OCI-LY3 (cell line): Measurements from ENCODE around the gene TBC1D2B.

Source experiments
- H2AFZ ChIP-seq: fragments of 200-600, 300-600 bp; shearing (Covaris generic); 2 replicates; pipeline ENCODE4 v1.6.0; 2014; ENCODE audit warnings: antibody characterized with exemption, low read depth, low read length
- H3K27ac ChIP-seq: fragments of 200-600, 300-600 bp; sonication (generic); 2 replicates; pipeline ENCODE4 v1.5.1; 2014; ENCODE audit warnings: mild to moderate bottlenecking, low read length, moderate library complexity, mixed read lengths
- H3K27me3 ChIP-seq: fragments of 200-600, 300-600 bp; sonication (generic); 2 replicates; pipeline ENCODE4 v1.6.1; 2014; ENCODE audit warnings: low read depth, low read length, mixed read lengths
- H3K36me3 ChIP-seq: fragments of 200-600, 300-600 bp; sonication (generic); replicated peaks from 2 replicates; pipeline ENCODE3; 2014; ENCODE audit warnings: low read depth, low read length, mixed read lengths
- H3K4me1 ChIP-seq: fragments of 300-600, 200-600 bp; sonication (generic); 2 replicates; pipeline ENCODE4 v1.6.1; 2014; ENCODE audit warnings: low read length, mixed read lengths
- H3K4me2 ChIP-seq: fragments of 200-600, 300-600 bp; sonication (generic); 2 replicates; pipeline ENCODE4 v1.6.1; 2014; ENCODE audit warnings: low read length, mixed read lengths
- H3K4me3 ChIP-seq: fragments of 300-600, 200-600 bp; sonication (generic); 2 replicates; pipeline ENCODE4 v1.5.1; 2014; ENCODE audit warnings: antibody characterized with exemption, mild to moderate bottlenecking, low read length, moderate library complexity
- H3K79me2 ChIP-seq: fragments of 300-600, 200-600 bp; shearing (Covaris generic); 2 replicates; pipeline ENCODE4 v1.6.1; 2014; ENCODE audit warnings: mild to moderate bottlenecking, low read length, mixed read lengths
- H3K9ac ChIP-seq: fragments of 300-600, 200-600 bp; shearing (Covaris generic); 2 replicates; pipeline ENCODE4 v1.6.0; 2014; ENCODE audit warnings: mild to moderate bottlenecking, low read length, moderate library complexity
- H3K9me3 ChIP-seq: fragments of 200-600, 300-600 bp; shearing (Covaris generic); 2 replicates; pipeline ENCODE4 v1.6.1; 2014; ENCODE audit warnings: low read length, mixed read lengths; ENCODE audit not compliant: insufficient read depth
- H4K20me1 ChIP-seq: fragments of 200-600, 300-600 bp; sonication (generic); 2 replicates; pipeline ENCODE4 v1.6.1; 2016; ENCODE audit warnings: low read length, mixed read lengths; ENCODE audit not compliant: insufficient read depth
- EZH2phosphoT487 ChIP-seq: fragments of 200-600 bp; shearing (Covaris generic); IDR thresholded peaks from 2 replicates; pipeline ENCODE4 v1.6.1; 2018; ENCODE audit warnings: antibody characterized with exemption, mixed run types, low read depth
- TF ChIP-seq, protein P1 (sequence below): fragments of 200-600, 300-600 bp; sonication (generic); IDR thresholded peaks from 2 replicates; pipeline ENCODE4 v1.5.1; 2014; ENCODE audit warnings: antibody characterized with exemption, low read length, low read depth

The TBC1D2B gene

DNA sequence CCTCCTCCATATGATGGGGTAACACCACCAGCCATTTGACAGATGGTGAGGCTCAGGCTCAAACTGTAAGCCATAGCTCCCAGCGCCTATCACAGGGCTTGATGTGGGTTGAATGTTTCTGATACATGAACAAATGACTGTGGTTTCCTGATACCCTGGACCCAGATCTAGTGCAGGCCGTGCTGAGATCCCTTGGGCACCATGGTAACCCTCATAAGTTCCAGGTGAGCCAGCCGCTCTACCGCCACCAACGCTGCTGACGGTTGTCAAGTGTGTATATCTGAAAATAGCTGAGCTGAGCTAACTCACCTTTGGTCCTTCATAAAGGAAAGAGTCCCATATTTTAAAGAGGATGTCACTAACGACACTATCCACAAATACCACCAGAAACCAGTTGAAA is 74.5 kb downstream of the TBC1D2B start:
- no peaks in the 10 kb centered on the region for H3K9me3 ChIP-seq
- H4K20me1 ChIP-seq, result no peaks in the 10 kb centered on the region
- H2AFZ ChIP-seq, result no peak overlapping the region
- no peaks in the 10 kb centered on the region for H3K36me3 ChIP-seq
- H3K9ac ChIP-seq, result no peak overlapping the region
- H3K79me2 ChIP-seq, result no peaks in the 10 kb centered on the region
- no peaks in the 10 kb centered on the region for H3K27me3 ChIP-seq
- no peak overlapping the region for H3K27ac ChIP-seq
- TF ChIP-seq EZH2phosphoT487, result no peak
- TF ChIP-seq, protein P1, sequence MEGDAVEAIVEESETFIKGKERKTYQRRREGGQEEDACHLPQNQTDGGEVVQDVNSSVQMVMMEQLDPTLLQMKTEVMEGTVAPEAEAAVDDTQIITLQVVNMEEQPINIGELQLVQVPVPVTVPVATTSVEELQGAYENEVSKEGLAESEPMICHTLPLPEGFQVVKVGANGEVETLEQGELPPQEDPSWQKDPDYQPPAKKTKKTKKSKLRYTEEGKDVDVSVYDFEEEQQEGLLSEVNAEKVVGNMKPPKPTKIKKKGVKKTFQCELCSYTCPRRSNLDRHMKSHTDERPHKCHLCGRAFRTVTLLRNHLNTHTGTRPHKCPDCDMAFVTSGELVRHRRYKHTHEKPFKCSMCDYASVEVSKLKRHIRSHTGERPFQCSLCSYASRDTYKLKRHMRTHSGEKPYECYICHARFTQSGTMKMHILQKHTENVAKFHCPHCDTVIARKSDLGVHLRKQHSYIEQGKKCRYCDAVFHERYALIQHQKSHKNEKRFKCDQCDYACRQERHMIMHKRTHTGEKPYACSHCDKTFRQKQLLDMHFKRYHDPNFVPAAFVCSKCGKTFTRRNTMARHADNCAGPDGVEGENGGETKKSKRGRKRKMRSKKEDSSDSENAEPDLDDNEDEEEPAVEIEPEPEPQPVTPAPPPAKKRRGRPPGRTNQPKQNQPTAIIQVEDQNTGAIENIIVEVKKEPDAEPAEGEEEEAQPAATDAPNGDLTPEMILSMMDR, result no peak
- H3K4me1 ChIP-seq, result peaks cover 15% of the 10 kb centered on the region
- H3K4me3 ChIP-seq, result no peak overlapping the region
- H3K4me2 ChIP-seq, result no peak overlapping the region

DNA sequence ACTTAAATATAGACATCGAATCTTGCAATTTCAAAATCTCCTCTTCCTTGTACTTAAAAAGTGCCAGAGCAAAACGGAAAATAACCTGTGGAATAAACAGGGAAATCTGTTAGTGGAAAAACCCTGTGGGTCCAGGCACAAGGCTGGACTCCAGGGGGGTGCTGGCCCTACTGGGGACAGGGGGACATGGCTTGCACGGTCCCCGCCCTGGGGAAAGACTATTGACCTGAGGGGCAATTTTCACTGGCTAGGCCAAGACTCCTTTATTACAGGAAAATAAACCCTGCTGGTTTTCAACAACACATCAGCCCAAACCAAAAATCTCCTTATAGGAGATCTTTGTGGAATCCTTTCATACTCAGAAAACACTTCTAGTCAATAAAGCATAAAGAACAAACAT is 75.9 kb downstream of the TBC1D2B start:
- no peaks in the 10 kb centered on the region for H3K9me3 ChIP-seq
- H3K4me3 ChIP-seq, result no peak overlapping the region
- TF ChIP-seq EZH2phosphoT487, result no peak
- TF ChIP-seq, protein P1, result no peak
- H2AFZ ChIP-seq, result no peak overlapping the region
- H3K27ac ChIP-seq, result no peak overlapping the region
- no peaks in the 10 kb centered on the region for H3K36me3 ChIP-seq
- peaks cover 15% of the 10 kb centered on the region for H3K4me1 ChIP-seq
- no peaks in the 10 kb centered on the region for H3K27me3 ChIP-seq
- no peaks in the 10 kb centered on the region for H3K79me2 ChIP-seq
- no peaks in the 10 kb centered on the region for H4K20me1 ChIP-seq
- no peak overlapping the region for H3K4me2 ChIP-seq
- H3K9ac ChIP-seq, result no peak overlapping the region

DNA sequence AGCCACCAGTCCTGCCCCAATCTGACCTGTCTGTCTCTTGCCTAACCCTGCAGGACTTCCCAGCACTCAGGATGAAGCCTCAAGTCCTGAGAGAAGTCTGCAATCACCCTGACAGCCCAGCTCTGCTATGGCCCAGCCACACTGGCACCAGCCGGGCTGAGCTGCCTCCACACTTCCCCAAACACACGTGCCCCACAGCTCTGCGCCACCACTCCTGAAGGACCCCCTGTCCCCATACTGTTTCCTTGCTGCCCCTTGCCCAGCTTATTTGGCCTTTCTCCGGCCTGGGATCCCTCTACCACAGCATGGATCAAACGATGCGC is 76.6 kb downstream of the TBC1D2B start:
- peaks cover 20% of the 10 kb centered on the region for H3K4me1 ChIP-seq
- TF ChIP-seq, protein P1, result no peak
- TF ChIP-seq EZH2phosphoT487, result no peak

DNA sequence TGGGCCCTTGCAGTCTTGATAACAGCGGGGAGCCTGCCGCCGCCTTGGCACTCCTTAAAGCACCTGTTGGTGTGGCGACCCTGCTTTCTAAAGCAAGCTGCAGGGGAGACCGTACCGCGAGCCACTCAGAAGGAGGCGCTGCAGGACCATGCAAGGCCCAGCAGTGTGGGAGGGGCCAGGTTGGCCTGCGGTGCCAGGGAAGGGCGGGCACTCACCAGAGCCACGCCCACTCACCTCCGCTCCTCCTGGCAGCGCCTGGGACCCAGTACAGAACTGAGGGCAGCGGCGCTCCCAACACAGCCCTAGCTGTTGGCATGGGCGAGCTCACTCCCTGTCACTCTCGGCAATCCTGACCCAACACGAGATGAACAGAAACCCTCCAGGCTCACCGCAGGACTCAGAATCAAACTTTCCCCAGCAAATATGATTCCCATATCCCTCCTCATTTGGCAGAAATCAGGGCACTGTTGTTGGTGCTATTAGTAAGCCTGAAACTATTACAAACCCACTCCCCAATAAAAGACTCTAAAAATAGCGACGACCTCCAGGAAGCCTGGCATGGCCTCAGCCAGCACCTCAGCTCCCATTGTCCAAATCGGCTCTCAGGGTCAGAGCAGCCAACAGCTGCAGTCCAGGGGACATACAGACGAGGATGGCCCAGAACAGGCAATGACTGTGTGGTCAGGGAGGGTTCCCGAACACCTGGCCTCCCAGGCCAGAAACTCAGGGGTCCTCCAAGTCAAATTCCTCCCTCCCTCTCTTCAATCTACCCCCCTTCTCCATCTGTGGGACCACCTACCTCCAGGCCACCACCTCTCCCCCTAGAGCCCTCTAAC is 77.2 kb downstream of the TBC1D2B start:
- Histone ChIP-seq H3K4me2 (peak overlapping the region; percentile 53), H3K4me3 (peak overlapping the region; percentile 41; the same call in 1 of the 2 replicates), H3K9me3 (no peaks in the 10 kb centered on the region), H3K27me3 (no peaks in the 10 kb centered on the region), H3K27ac (no peak overlapping the region), H3K9ac (no peak overlapping the region), H3K36me3 (no peaks in the 10 kb centered on the region), H3K79me2 (no peaks in the 10 kb centered on the region), H4K20me1 (no peaks in the 10 kb centered on the region), H2AFZ (no peak overlapping the region), H3K4me1 (peaks cover 24% of the 10 kb centered on the region)
- TF ChIP-seq, protein P1, result peak; percentile 91
- TF ChIP-seq EZH2phosphoT487, result no peak

More for the DNA sequence above, 76.6 kb downstream of the TBC1D2B start:
- no peak overlapping the region for H3K4me2 ChIP-seq
- H3K79me2 ChIP-seq, result no peaks in the 10 kb centered on the region
- H3K27me3 ChIP-seq, result no peaks in the 10 kb centered on the region
- no peak overlapping the region for H3K9ac ChIP-seq
- H3K9me3 ChIP-seq, result no peaks in the 10 kb centered on the region
- no peaks in the 10 kb centered on the region for H3K36me3 ChIP-seq
- no peak overlapping the region for H3K27ac ChIP-seq
- no peak overlapping the region for H2AFZ ChIP-seq
- H3K4me3 ChIP-seq, result no peak overlapping the region
- no peaks in the 10 kb centered on the region for H4K20me1 ChIP-seq
